ENCODE measurements around the gene PRKCSH. TPM values are rescaled to one million over a fixed set of nuclear protein-coding genes. Genes with fewer than 3 reads are reported as not detected.

PRKCSH gene
- total and polyA plus RNA-seq, 10 of the 15 experiments (the other 5 are each of a cell fraction or from before 2014, with no cell fraction given): 1.1 to 280 (median 44.1) TPM

DNA sequence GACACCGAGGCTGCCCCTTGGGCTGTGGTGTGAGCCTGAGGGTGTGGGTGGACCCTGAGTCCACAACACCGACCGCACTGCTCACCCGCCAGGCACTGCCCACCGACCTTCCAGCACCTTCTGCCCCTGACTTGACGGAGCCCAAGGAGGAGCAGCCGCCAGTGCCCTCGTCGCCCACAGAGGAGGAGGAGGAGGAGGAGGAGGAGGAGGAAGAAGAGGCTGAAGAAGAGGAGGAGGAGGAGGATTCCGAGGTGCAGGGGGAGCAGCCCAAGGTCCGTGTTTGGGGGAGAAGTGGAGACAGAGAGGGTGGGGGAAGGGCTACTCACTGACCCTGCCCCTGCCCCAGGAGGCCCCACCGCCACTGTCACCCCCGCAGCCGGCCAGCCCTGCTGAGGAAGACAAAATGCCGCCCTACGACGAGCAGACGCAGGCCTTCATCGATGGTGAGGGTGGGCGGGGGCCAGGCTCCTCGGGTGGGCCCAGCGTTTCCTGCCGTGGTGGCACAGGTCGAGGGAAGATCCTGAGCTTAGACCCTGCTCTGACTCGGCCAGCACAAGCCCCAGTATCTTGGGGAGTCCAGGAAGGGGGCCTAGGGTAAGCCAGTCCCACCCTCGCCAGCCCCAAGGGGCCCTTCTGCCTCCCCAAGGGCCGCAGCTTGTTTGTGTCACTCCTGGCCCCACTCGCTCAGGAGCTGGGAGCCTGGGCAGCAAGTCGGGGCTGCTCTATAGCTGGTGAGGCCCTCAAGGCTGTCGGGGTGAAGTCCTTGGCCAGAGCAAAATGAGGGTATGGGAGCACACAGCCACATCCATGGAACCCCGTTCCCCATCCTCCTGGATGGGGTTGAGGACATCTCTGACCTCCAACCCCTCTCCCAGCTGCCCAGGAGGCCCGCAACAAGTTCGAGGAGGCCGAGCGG, 12.2 kb downstream of the PRKCSH start (continued):
- TF ChIP-seq NR2C1 (IDR thresholded peaks at IDR 0.05) (no peak), POLR2A (IDR thresholded peaks at IDR 0.05; ENCODE audit: low read depth, low read length) (no peak), BMI1 (IDR thresholded peaks at IDR 0.05; ENCODE audit: borderline replicate concordance) (no peak)
- TF ChIP-seq, protein P1, sequence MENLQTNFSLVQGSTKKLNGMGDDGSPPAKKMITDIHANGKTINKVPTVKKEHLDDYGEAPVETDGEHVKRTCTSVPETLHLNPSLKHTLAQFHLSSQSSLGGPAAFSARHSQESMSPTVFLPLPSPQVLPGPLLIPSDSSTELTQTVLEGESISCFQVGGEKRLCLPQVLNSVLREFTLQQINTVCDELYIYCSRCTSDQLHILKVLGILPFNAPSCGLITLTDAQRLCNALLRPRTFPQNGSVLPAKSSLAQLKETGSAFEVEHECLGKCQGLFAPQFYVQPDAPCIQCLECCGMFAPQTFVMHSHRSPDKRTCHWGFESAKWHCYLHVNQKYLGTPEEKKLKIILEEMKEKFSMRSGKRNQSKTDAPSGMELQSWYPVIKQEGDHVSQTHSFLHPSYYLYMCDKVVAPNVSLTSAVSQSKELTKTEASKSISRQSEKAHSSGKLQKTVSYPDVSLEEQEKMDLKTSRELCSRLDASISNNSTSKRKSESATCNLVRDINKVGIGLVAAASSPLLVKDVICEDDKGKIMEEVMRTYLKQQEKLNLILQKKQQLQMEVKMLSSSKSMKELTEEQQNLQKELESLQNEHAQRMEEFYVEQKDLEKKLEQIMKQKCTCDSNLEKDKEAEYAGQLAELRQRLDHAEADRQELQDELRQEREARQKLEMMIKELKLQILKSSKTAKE (IDR thresholded peaks at IDR 0.05; ENCODE audit: low read depth, poor library complexity, severe bottlenecking): no peak

- no peak overlapping the region for H3K4me2 ChIP-seq (ENCODE audit: control insufficient read depth, insufficient read depth)
- ChIA-PET RAD21 (ENCODE audit: unreplicated experiment) (interaction anchor here (0.6 to 1.5 kb wide), 4 partner anchors 19 to 485 kb away, joined by 3 read pairs; partner anchors contain the start of gene SWSAP1), SMC1A (ENCODE audit: uncharacterized antibody, unreplicated experiment) (interaction anchor here (1.2 kb wide), 1 partner anchor 68 kb away, joined by 5 read pairs; no protein-coding TSS in a partner anchor), POLR2A (no interaction called here), CTCF (interaction anchor here (0.5 to 3.1 kb wide), 4 partner anchors 34 to 107 kb away, joined by 3 to 10 read pairs (median 6); partner anchors contain the start of gene SWSAP1)
- no peaks in the 10 kb centered on the region for H4K20me1 ChIP-seq (ENCODE audit: control insufficient read depth, insufficient read depth)
- FAIRE-seq: no peak
- H3K9ac ChIP-seq (ENCODE audit: control insufficient read depth, insufficient read depth, low read length): no peak overlapping the region
- no peaks in the 10 kb centered on the region for H3K27me3 ChIP-seq (replicated peaks in 1 of 2; ENCODE audit: control insufficient read depth in 2 of 2, insufficient read depth in 2 of 2, low read length in 1 of 2)
- peaks cover 4 to 35% of the 10 kb centered on the region in 2 experiments; a peak in 3 of 4 replicates for H3K36me3 ChIP-seq (ENCODE audit: control insufficient read depth in 2 of 2, insufficient read depth in 2 of 2, low read length in 1 of 2)
- no peaks in the 10 kb centered on the region for H3K79me2 ChIP-seq (ENCODE audit: control insufficient read depth, insufficient read depth, low read length)
- no peak overlapping the region for H3K27ac ChIP-seq (ENCODE audit: control insufficient read depth, insufficient read depth)
- no peak overlapping the region for H2AFZ ChIP-seq (ENCODE audit: control insufficient read depth, low read depth, low read length)
- no peak for ATAC-seq
- no peaks in the 10 kb centered on the region for H3K9me3 ChIP-seq (replicated peaks; ENCODE audit: control insufficient read depth, insufficient read depth, low read length)
- in situ Hi-C loops (cut with MboI) (no loop called here), intact Hi-C loops (cut with micrococcal nuclease; ENCODE audit: unreplicated experiment) (no loop called here)
- DNase-seq (ENCODE audit: low read depth, low spot score): no peak
- H3K4me1 ChIP-seq (ENCODE audit: control insufficient read depth, insufficient read depth, low read length): 0 out of 2 replicates have a peak, but pooled peaks cover 4% of the 10 kb centered on the region
- WGBS (ENCODE audit: insufficient coverage, insufficient replicate concordance, low lambda C conversion rate, missing lambda C conversion rate): 90% methylated on average over 13 of the region's 13 CpGs
- H3K4me3 ChIP-seq: no peak overlapping the region
- TF ChIP-seq ZZZ3 (IDR thresholded peaks at IDR 0.05; ENCODE audit: control insufficient read depth, insufficient read length, low read depth) (no peak), RUNX3 (IDR thresholded peaks at IDR 0.05; ENCODE audit: low read length) (no peak), TBL1XR1 (IDR thresholded peaks at IDR 0.05; ENCODE audit: low read depth, low read length) (no peak), POLR2A (IDR thresholded peaks at IDR 0.05; ENCODE audit: low read depth, low read length) (peak; percentile 28; the same call in 1 of the 2 replicates)
- BruUV-seq (replicated peaks): no TSS peak
Measured at GRCh38 chr19:11448410-11448809, 13.0 kb downstream of the PRKCSH start.

All from GM12878 (cell line).